Panc1 (cell line): Measurements from ENCODE around the gene THBS2. TPM values are rescaled to one million over a fixed set of nuclear protein-coding genes. Genes with fewer than 3 reads are reported as not detected.

Experiments
- ATAC-seq: fragments of 200-7000 bp; cut with Tn5 transposase; 2 replicates; pipeline ENCODE4 v1.9.1; 2020; ENCODE audit warnings: mild to moderate bottlenecking, moderate library complexity
- BruUV-seq: library from RNA; stranded (reverse); fragments of 400-500 nt; replicated peaks from 2 replicates; lab custom pipeline; 2021; lab: Mats Ljungman, UMichigan
- CTCF ChIA-PET: fragments of 300-600 bp; sonication (Branson Sonifier 250); formaldehyde crosslinking; loops from one replicate; lab custom pipeline; 2022; ENCODE audit warnings: antibody characterized with exemption; lab: Charles Lee
- POLR2A ChIA-PET: fragments of 300-600 bp; sonication (Branson Sonifier 250); formaldehyde crosslinking; loops from one replicate; lab custom pipeline; 2022; ENCODE audit warnings: antibody characterized with exemption; lab: Charles Lee
- DNase-seq: peaks from one replicate; pipeline ENCODE4 v3.0.0-alpha.2; 2010; ENCODE audit warnings: low read depth, low spot score
- H3K27ac ChIP-seq: 2 replicates; pipeline ENCODE4 v1.5.1; 2011; ENCODE audit warnings: mild to moderate bottlenecking, low read length, inconsistent platforms
- H3K27me3 ChIP-seq: fragments of 200-500 bp; sonication (Bioruptor generic); 2 replicates; pipeline ENCODE4 v1.6.0; 2014; ENCODE audit warnings: low read length, inconsistent platforms; ENCODE audit not compliant: control insufficient read depth, insufficient read depth
- H3K36me3 ChIP-seq: fragments of 200-500 bp; sonication (Bioruptor generic); 2 replicates; pipeline ENCODE4 v1.5.1; 2014; ENCODE audit warnings: inconsistent platforms, mild to moderate bottlenecking, low read length, moderate library complexity; ENCODE audit not compliant: control insufficient read depth, insufficient read depth
- H3K4me1 ChIP-seq: 2 replicates; pipeline ENCODE4 v1.5.1; 2011; ENCODE audit warnings: inconsistent platforms, mild to moderate bottlenecking, low read length, moderate library complexity; ENCODE audit not compliant: control insufficient read depth, insufficient read depth
- H3K4me3 ChIP-seq, 2 experiments: 2 replicates each; pipeline ENCODE4 v1.5.1; 2011 to 2012; ENCODE audit warnings: low read depth in 2 of 2, low read length in 2 of 2, mild to moderate bottlenecking in 2 of 2, inconsistent platforms in 1 of 2, moderate library complexity in 1 of 2
- H3K9me3 ChIP-seq: fragments of 200-500 bp; sonication (Bioruptor generic); 2 replicates; pipeline ENCODE4 v1.5.1; 2014; ENCODE audit warnings: low read depth, mild to moderate bottlenecking, inconsistent platforms, low read length, moderate library complexity; ENCODE audit not compliant: control insufficient read depth, insufficient read depth
- CTCF ChIP-seq: fragments of 450-650 bp; IDR thresholded peaks from 2 replicates; pipeline ENCODE4 v1.5.1; 2017; ENCODE audit warnings: mild to moderate bottlenecking
- POLR2AphosphoS5 ChIP-seq: IDR thresholded peaks from 2 replicates; pipeline ENCODE4 v1.6.1; 2012; ENCODE audit warnings: mild to moderate bottlenecking, low read depth, low read length, moderate library complexity
- REST ChIP-seq, 2 experiments: IDR thresholded peaks; 2 replicates each; pipeline ENCODE4 v1.6.1; 2011 to 2012; ENCODE audit warnings: low read depth in 2 of 2, control low read depth in 1 of 2, low read length in 1 of 2, mild to moderate bottlenecking in 1 of 2, moderate library complexity in 1 of 2; ENCODE audit not compliant: insufficient read depth in 1 of 2
- SIN3A ChIP-seq: IDR thresholded peaks from 2 replicates; pipeline ENCODE4 v1.6.1; 2012; ENCODE audit warnings: low read depth, mild to moderate bottlenecking, low read length, moderate library complexity, borderline replicate concordance; ENCODE audit not compliant: insufficient read depth
- TCF7L2 ChIP-seq: IDR thresholded peaks from 2 replicates; pipeline ENCODE4 v1.6.1; 2011; ENCODE audit warnings: mild to moderate bottlenecking, low read depth, low read length, inconsistent platforms
- in situ Hi-C: cut with HindIII; loops from 2 replicates; pipeline ENCODE4 v1.10.0; 2016; ENCODE audit warnings: low sequenced_read_pairs, low pct_unique_long_range_greater_than_20kb
- intact Hi-C: fragments of 100-400 bp; cut with micrococcal nuclease; formaldehyde crosslinking; loops from one replicate; pipeline ENCODE4 v1.10.0; 2022; ENCODE audit not compliant: unreplicated experiment
- total RNA-seq: library from RNA; stranded (reverse); gene quantifications from one replicate; pipeline ENCODE4 v1.2.1, GENCODE V29; 2021; ENCODE audit not compliant: unreplicated experiment

The THBS2 gene
- total RNA-seq, 1 experiment from 2014 or later, result 0.05 TPM

- Histone ChIP-seq H3K27ac (no peak overlapping the region), H3K9me3 (no peaks in the 10 kb centered on the region), H3K4me1 (no peaks in the 10 kb centered on the region), H3K4me3 (no peak overlapping the region), H3K27me3 (no peaks in the 10 kb centered on the region), H3K36me3 (no peaks in the 10 kb centered on the region)
- ChIA-PET CTCF (no interaction called here), POLR2A (interaction anchor here (0.7 kb wide), 1 partner anchor 507 kb away, joined by 8 read pairs; no protein-coding TSS in a partner anchor)
- no peak for DNase-seq
- intact Hi-C loops (no loop called here), in situ Hi-C loops (no loop called here)
- BruUV-seq, result no TSS peak
- TF ChIP-seq REST (IDR thresholded peaks at IDR 0.05; ENCODE audit: insufficient read depth in 1 of 2, low read depth in 2 of 2, low read length in 1 of 2) (no peak), SIN3A (no peak), TCF7L2 (no peak), CTCF (no peak), POLR2AphosphoS5 (no peak)
- no peak for ATAC-seq
Observed at GRCh38 chr6:169185692-169186485, 67.8 kb downstream of the THBS2 start.

- POLR2A ChIA-PET, result no interaction called here
- intact Hi-C loops (no loop called here), in situ Hi-C loops (no loop called here)
- Histone ChIP-seq H3K36me3 (no peaks in the 10 kb centered on the region), H3K9me3 (no peaks in the 10 kb centered on the region), H3K4me3 (no peak overlapping the region), H3K27me3 (no peaks in the 10 kb centered on the region), H3K4me1 (no peaks in the 10 kb centered on the region), H3K27ac (no peak overlapping the region)
- no TSS peak for BruUV-seq
- CTCF ChIA-PET, result no interaction called here
- no peak for ATAC-seq
- DNase-seq, result no peak
- no peak for TF ChIP-seq REST (IDR thresholded peaks at IDR 0.05; ENCODE audit: insufficient read depth in 1 of 2, low read depth in 2 of 2, low read length in 1 of 2)
- no peak for TF ChIP-seq SIN3A
- TF ChIP-seq TCF7L2, result no peak
- no peak for TF ChIP-seq CTCF
- no peak for TF ChIP-seq POLR2AphosphoS5
Observed at GRCh38 chr6:169185011-169185521, 68.6 kb downstream of the THBS2 start.
